Fibroblast of lung (primary cell): ENCODE results near the gene TMEM97. TPM values are rescaled to one million over a fixed set of nuclear protein-coding genes. Genes with fewer than 3 reads are reported as not detected.

Experiments
- DNase-seq, 2 donors: peaks; one replicate each; pipeline versions ENCODE4 v3.0.0 to v3.0.0-alpha.2; 2010; ENCODE audit warnings: low read depth in 2 of 2
- H2AFZ ChIP-seq: 2 replicates; pipeline ENCODE4 v1.5.1; 2012; ENCODE audit warnings: low read length, control low read depth, inconsistent platforms
- H3K27ac ChIP-seq: 2 replicates; pipeline ENCODE4 v1.5.1; 2011; ENCODE audit warnings: low read length, control low read depth; ENCODE audit not compliant: insufficient read depth
- H3K27me3 ChIP-seq: 2 replicates; pipeline ENCODE4 v1.5.1; 2011; ENCODE audit warnings: mild to moderate bottlenecking, low read length; ENCODE audit not compliant: control insufficient read depth, insufficient read depth
- H3K36me3 ChIP-seq: 2 replicates; pipeline ENCODE4 v1.5.1; 2011; ENCODE audit warnings: low read length; ENCODE audit not compliant: control insufficient read depth, insufficient read depth
- H3K4me1 ChIP-seq: 2 replicates; pipeline ENCODE4 v1.5.1; 2011; ENCODE audit warnings: low read length; ENCODE audit not compliant: control insufficient read depth, insufficient read depth; ENCODE audit errors: extremely low read depth
- H3K4me2 ChIP-seq: 2 replicates; pipeline ENCODE4 v1.5.1; 2011; ENCODE audit warnings: low read length, control low read depth; ENCODE audit not compliant: insufficient read depth; ENCODE audit errors: extremely low read depth
- H3K4me3 ChIP-seq, 4 experiments: fragments of 200-600 bp in 1 of 4; sonication (generic) in 1 of 4; replicated peaks in 1 of 4; 2 replicates each; pipeline ENCODE4 v1.5.1; 2011 to 2016; ENCODE audit warnings: low read length in 4 of 4, low read depth in 3 of 4, mild to moderate bottlenecking in 3 of 4, control low read depth in 2 of 4, inconsistent platforms in 1 of 4, mixed read lengths in 1 of 4; ENCODE audit not compliant: insufficient read depth in 1 of 4; ENCODE audit errors: control extremely low read depth in 1 of 4
- H3K79me2 ChIP-seq: 2 replicates; pipeline ENCODE4 v1.5.1; 2012; ENCODE audit warnings: mild to moderate bottlenecking, low read length, inconsistent platforms; ENCODE audit not compliant: control insufficient read depth, insufficient read depth
- H3K9ac ChIP-seq: 2 replicates; pipeline ENCODE4 v1.5.1; 2011; ENCODE audit warnings: mild to moderate bottlenecking, low read length, control low read depth; ENCODE audit not compliant: insufficient read depth
- H3K9me3 ChIP-seq: 2 replicates; pipeline ENCODE4 v1.5.1; 2012; ENCODE audit warnings: low read depth, low read length; ENCODE audit not compliant: control insufficient read depth, insufficient read depth
- H4K20me1 ChIP-seq: 2 replicates; pipeline ENCODE4 v1.5.1; 2011; ENCODE audit warnings: low read length; ENCODE audit not compliant: control insufficient read depth, insufficient read depth; ENCODE audit errors: extremely low read depth
- EZH2 ChIP-seq: IDR thresholded peaks from 2 replicates; pipeline ENCODE4 v1.5.1; 2012; ENCODE audit warnings: low read length, control low read depth, mild to moderate bottlenecking; ENCODE audit errors: missing control alignments
- polyA plus RNA-seq, 2 donors: library from polyadenylated mRNA; depleted of rRNA in 1 of 2; stranded (reverse) in 1 of 2; unstranded in 1 of 2; fragments of >200 nt; gene quantifications; 2 replicates each; pipeline ENCODE4 v1.2.1, GENCODE V29; 2011 to 2012; ENCODE audit warnings: missing spikeins in 1 of 2
- total RNA-seq: library from RNA; depleted of rRNA; stranded (reverse); fragments of >200 nt; gene quantifications from 2 replicates; pipeline ENCODE4 v1.2.1, GENCODE V29; 2014
- TF ChIP-seq, protein P1 (sequence below), 2 donors: IDR thresholded peaks in 1 of 2; conservative IDR thresholded peaks in 1 of 2; 1 replicate in 1 of 2; 2 replicates in 1 of 2; pipeline ENCODE4 v1.5.1; 2011 to 2012; ENCODE audit warnings: low read length in 2 of 2, control low read depth in 1 of 2, inconsistent platforms in 1 of 2, low read depth in 1 of 2, mild to moderate bottlenecking in 1 of 2

TMEM97 gene
- total and polyA plus RNA-seq, 2 donors (not counting 1 experiment from before 2014, with no cell fraction given): 34.4 to 43.6 TPM

DNA sequence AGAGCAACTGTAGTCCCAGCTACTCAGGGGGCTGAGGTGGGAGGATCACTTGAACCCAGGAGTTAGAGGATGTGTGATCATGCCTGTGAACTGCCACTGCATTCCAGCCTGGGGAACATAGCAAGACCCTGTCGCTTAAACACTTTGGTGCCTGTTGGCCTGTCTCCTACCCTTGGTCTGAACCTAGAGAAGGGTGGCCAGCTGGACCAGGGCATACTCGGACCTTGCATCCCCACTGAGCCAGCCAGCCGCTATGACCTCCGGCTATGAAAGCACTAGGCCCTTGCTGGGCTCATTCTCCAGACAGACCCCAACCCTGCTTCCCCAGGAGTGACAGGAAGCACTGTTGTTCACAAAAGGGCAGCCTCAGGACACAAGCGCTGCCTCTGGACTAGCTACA, 11.7 kb downstream of the TMEM97 start:
- Histone ChIP-seq H2AFZ (no peak overlapping the region), H3K36me3 (peaks cover 10% of the 10 kb centered on the region), H3K79me2 (peaks cover 17% of the 10 kb centered on the region), H3K4me2 (no peak overlapping the region), H3K9ac (no peak overlapping the region), H3K27me3 (no peaks in the 10 kb centered on the region), H3K4me1 (peaks cover 10% of the 10 kb centered on the region), H4K20me1 (no peaks in the 10 kb centered on the region), H3K27ac (no peak overlapping the region), H3K9me3 (no peaks in the 10 kb centered on the region), H3K4me3 (no peak overlapping the region)
- TF ChIP-seq EZH2: no peak
- TF ChIP-seq, protein P1, sequence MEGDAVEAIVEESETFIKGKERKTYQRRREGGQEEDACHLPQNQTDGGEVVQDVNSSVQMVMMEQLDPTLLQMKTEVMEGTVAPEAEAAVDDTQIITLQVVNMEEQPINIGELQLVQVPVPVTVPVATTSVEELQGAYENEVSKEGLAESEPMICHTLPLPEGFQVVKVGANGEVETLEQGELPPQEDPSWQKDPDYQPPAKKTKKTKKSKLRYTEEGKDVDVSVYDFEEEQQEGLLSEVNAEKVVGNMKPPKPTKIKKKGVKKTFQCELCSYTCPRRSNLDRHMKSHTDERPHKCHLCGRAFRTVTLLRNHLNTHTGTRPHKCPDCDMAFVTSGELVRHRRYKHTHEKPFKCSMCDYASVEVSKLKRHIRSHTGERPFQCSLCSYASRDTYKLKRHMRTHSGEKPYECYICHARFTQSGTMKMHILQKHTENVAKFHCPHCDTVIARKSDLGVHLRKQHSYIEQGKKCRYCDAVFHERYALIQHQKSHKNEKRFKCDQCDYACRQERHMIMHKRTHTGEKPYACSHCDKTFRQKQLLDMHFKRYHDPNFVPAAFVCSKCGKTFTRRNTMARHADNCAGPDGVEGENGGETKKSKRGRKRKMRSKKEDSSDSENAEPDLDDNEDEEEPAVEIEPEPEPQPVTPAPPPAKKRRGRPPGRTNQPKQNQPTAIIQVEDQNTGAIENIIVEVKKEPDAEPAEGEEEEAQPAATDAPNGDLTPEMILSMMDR (conservative IDR thresholded peaks at IDR 0.05 in 1 of 2, IDR thresholded peaks at IDR 0.05 in 1 of 2; ENCODE audit: low read depth in 1 of 2, low read length in 2 of 2): no peak
- no peak for DNase-seq

DNA sequence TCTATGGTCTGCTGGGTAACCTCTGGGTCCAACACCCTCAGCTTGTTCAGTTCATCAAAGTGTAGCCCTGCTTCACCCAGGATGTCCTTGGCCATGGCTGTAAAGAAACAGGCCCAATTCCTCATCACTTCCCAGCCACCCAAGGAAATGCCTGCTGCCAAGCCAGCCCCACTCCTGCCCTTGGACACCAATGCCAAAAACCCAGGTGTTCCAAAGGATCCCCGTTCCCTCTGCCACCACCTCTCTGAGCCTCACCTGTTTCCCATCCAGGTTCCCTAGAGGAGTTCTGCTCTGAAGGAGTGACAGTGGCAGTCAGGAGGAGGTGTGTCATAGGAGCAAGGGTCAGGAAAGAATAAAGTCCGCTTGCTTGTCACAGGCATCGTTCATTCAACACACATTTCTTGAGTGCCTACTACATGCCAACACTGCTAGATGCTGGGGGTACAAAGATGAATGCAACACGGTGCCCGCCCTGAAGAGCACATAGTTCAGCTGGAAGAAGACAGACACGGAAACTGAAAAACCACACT, 13.0 kb downstream of the TMEM97 start:
- no peak for DNase-seq
- H4K20me1 ChIP-seq: no peaks in the 10 kb centered on the region
- H3K27ac ChIP-seq: no peak overlapping the region
- peaks cover 10% of the 10 kb centered on the region for H3K36me3 ChIP-seq
- H3K4me1 ChIP-seq: peaks cover 15% of the 10 kb centered on the region
- no peaks in the 10 kb centered on the region for H3K27me3 ChIP-seq
- no peak overlapping the region for H3K4me3 ChIP-seq
- H3K4me2 ChIP-seq: no peak overlapping the region
- H3K9me3 ChIP-seq: no peaks in the 10 kb centered on the region
- no peak overlapping the region for H2AFZ ChIP-seq
- H3K79me2 ChIP-seq: peaks cover 30% of the 10 kb centered on the region
- no peak for TF ChIP-seq EZH2
- TF ChIP-seq, protein P1 (conservative IDR thresholded peaks at IDR 0.05 in 1 of 2, IDR thresholded peaks at IDR 0.05 in 1 of 2; ENCODE audit: low read depth in 1 of 2, low read length in 2 of 2): no peak
- no peak overlapping the region for H3K9ac ChIP-seq

DNA sequence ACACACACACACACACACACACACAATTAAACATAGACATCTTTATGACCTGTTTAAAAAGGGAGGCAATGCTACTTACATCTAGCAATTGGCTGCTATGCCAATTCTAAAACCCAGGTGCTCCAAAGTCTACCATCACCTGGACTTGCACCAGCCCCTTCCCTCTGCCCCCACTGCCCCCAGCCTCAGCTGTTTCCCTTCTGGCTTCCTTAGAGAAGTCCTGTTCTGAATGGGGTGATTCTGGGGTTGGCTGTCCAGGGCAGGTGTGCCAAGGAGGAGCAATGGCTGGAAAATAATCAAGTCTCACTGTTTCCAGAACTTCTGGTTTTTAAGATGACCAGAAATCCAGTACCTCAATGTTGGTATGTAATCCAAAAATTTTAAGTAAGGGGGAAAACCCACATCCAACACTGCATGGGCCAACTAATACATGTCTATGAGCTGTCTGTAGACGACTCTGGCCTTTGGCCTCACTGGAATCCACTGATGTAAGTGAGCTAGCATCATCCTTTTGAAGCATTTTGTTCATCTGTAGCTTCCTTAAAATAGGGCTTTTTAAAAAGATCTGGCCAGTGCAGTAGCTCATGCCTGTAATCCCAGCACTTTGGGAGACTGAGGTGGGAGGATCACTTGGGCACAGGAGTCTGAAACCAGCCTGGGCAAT, 14.2 kb downstream of the TMEM97 start:
- H4K20me1 ChIP-seq: no peaks in the 10 kb centered on the region
- no peaks in the 10 kb centered on the region for H3K27me3 ChIP-seq
- H3K27ac ChIP-seq: no peak overlapping the region
- no peak for TF ChIP-seq EZH2
- TF ChIP-seq, protein P1 (conservative IDR thresholded peaks at IDR 0.05 in 1 of 2, IDR thresholded peaks at IDR 0.05 in 1 of 2; ENCODE audit: low read depth in 1 of 2, low read length in 2 of 2): no peak
- no peak overlapping the region for H2AFZ ChIP-seq
- peaks cover 42% of the 10 kb centered on the region for H3K79me2 ChIP-seq
- no peak overlapping the region for H3K4me3 ChIP-seq
- H3K36me3 ChIP-seq: peaks cover 9% of the 10 kb centered on the region
- peaks cover 17% of the 10 kb centered on the region for H3K4me1 ChIP-seq
- H3K9me3 ChIP-seq: no peaks in the 10 kb centered on the region
- no peak for DNase-seq
- no peak overlapping the region for H3K4me2 ChIP-seq
- H3K9ac ChIP-seq: no peak overlapping the region
